OCI-LY1 (cell line): ENCODE results near the gene PVR.

Source experiments
- H2AFZ ChIP-seq: fragments of 200-600 bp; sonication (generic), shearing (Covaris generic); 2 replicates; pipeline ENCODE4 v1.6.0; 2014; ENCODE audit warnings: antibody characterized with exemption, mild to moderate bottlenecking, low read length
- H3F3A ChIP-seq: fragments of 200-600 bp; sonication (generic), shearing (Covaris generic); 2 replicates; pipeline ENCODE4 v1.6.0; 2014; ENCODE audit warnings: mild to moderate bottlenecking, antibody characterized with exemption, low read length, moderate library complexity; ENCODE audit not compliant: insufficient read depth
- H3K27ac ChIP-seq: fragments of 200-600 bp; sonication (generic); 2 replicates; pipeline ENCODE4 v1.5.1; 2014; ENCODE audit warnings: low read length, mixed run types, mild to moderate bottlenecking, low read depth; ENCODE audit not compliant: poor library complexity, severe bottlenecking
- H3K27me3 ChIP-seq: fragments of 200-600 bp; sonication (generic); 2 replicates; pipeline ENCODE4 v1.6.0; 2014; ENCODE audit warnings: antibody characterized with exemption, mild to moderate bottlenecking, low read length, moderate library complexity; ENCODE audit not compliant: insufficient read depth
- H3K36me3 ChIP-seq: fragments of 200-600 bp; sonication (generic); 2 replicates; pipeline ENCODE4 v1.6.1; 2014; ENCODE audit warnings: mild to moderate bottlenecking, antibody characterized with exemption, low read length, moderate library complexity, mixed read lengths; ENCODE audit not compliant: insufficient read depth
- H3K4me1 ChIP-seq: fragments of 200-600 bp; sonication (generic); 2 replicates; pipeline ENCODE4 v1.5.1; 2014; ENCODE audit warnings: mild to moderate bottlenecking, low read length, moderate library complexity; ENCODE audit not compliant: insufficient read depth, severe bottlenecking
- H3K4me2 ChIP-seq: fragments of 200-600 bp; sonication (generic), shearing (Covaris generic); 2 replicates; pipeline ENCODE4 v1.6.1; 2014; ENCODE audit warnings: low read length
- H3K4me3 ChIP-seq: fragments of 200-600 bp; sonication (generic); 2 replicates; pipeline ENCODE4 v1.5.1; 2014; ENCODE audit warnings: low read length, low read depth, mild to moderate bottlenecking, mixed read lengths; ENCODE audit not compliant: poor library complexity, severe bottlenecking
- H3K79me2 ChIP-seq: fragments of 200-600 bp; shearing (Covaris generic); 2 replicates; pipeline ENCODE4 v1.6.1; 2016; ENCODE audit warnings: mixed run types, low read length, mixed read lengths; ENCODE audit not compliant: insufficient read depth
- H3K9ac ChIP-seq: fragments of 200-600 bp; sonication (generic), shearing (Covaris generic); 2 replicates; pipeline ENCODE4 v1.6.1; 2014; ENCODE audit warnings: mild to moderate bottlenecking, low read length, mixed read lengths
- H3K9me2 ChIP-seq: fragments of 200-600 bp; sonication (generic), shearing (Covaris generic); 2 replicates; pipeline ENCODE4 v1.6.1; 2014; ENCODE audit warnings: low read depth, mild to moderate bottlenecking, low read length, mixed read lengths
- H3K9me3 ChIP-seq: fragments of 200-600 bp; shearing (Covaris generic); 2 replicates; pipeline ENCODE4 v1.6.1; 2014; ENCODE audit warnings: low read length, mixed read lengths
- H4K20me1 ChIP-seq: fragments of 200-600 bp; sonication (generic), shearing (Covaris generic); 2 replicates; pipeline ENCODE4 v1.6.0; 2016; ENCODE audit warnings: mild to moderate bottlenecking, low read length; ENCODE audit not compliant: insufficient read depth
- CTCF ChIP-seq: fragments of 200-600 bp; sonication (generic), shearing (Covaris generic); IDR thresholded peaks from 2 replicates; pipeline ENCODE4 v1.5.1; 2017; ENCODE audit warnings: mild to moderate bottlenecking, antibody characterized with exemption, low read length, moderate library complexity, mixed read lengths
- EZH2 ChIP-seq: fragments of 200-600 bp; sonication (generic), shearing (Covaris generic); IDR thresholded peaks from 2 replicates; pipeline ENCODE4 v1.8.0; 2017; ENCODE audit warnings: borderline replicate concordance, mixed run types, mild to moderate bottlenecking, antibody characterized with exemption, low read length, moderate library complexity, mixed read lengths

The PVR gene

DNA sequence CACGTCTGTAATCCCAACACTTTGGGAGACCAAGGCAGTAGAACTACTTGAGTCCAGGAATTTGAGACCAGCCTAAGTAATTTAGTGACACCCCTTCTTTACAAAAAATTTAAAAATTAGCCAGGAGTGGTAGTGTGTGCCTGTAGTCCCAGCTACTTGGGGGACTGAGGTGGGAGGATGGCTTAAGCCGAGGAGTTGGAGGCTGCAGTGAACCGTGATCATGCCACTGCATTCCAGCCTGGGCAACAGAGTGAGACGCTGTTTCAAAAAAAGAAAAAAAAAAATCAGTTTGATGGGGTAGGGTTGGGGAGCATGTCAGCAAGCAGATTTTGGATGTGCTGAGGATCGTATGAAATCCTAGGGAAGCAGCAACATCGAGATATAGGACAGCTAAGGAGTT, 31.8 kb downstream of the PVR start:
- no peaks in the 10 kb centered on the region for H3F3A ChIP-seq
- H3K36me3 ChIP-seq: no peaks in the 10 kb centered on the region
- H4K20me1 ChIP-seq: no peaks in the 10 kb centered on the region
- H3K4me1 ChIP-seq: no peaks in the 10 kb centered on the region
- no peak overlapping the region for H3K27ac ChIP-seq
- H3K79me2 ChIP-seq: no peaks in the 10 kb centered on the region
- no peak for TF ChIP-seq CTCF
- no peak for TF ChIP-seq EZH2
- H3K9ac ChIP-seq: no peak overlapping the region
- H3K9me2 ChIP-seq: no peaks in the 10 kb centered on the region
- H2AFZ ChIP-seq: no peak overlapping the region
- H3K4me2 ChIP-seq: no peak overlapping the region
- no peaks in the 10 kb centered on the region for H3K9me3 ChIP-seq
- no peak overlapping the region for H3K4me3 ChIP-seq
- no peaks in the 10 kb centered on the region for H3K27me3 ChIP-seq

GRCh38 chr19:44677019-44677811, 33.5 kb downstream of the PVR start:
- Histone ChIP-seq H3K9me3 (no peaks in the 10 kb centered on the region), H3K4me2 (peak overlapping the region; percentile 11; the same call in 1 of the 2 replicates), H3K4me1 (no peaks in the 10 kb centered on the region), H4K20me1 (no peaks in the 10 kb centered on the region), H3K9ac (no peak overlapping the region), H3K9me2 (no peaks in the 10 kb centered on the region), H3K27me3 (no peaks in the 10 kb centered on the region), H3K27ac (no peak overlapping the region), H3K79me2 (no peaks in the 10 kb centered on the region), H3F3A (no peaks in the 10 kb centered on the region), H3K36me3 (no peaks in the 10 kb centered on the region), H2AFZ (no peak overlapping the region), H3K4me3 (no peak overlapping the region)
- no peak for TF ChIP-seq EZH2
- no peak for TF ChIP-seq CTCF

DNA sequence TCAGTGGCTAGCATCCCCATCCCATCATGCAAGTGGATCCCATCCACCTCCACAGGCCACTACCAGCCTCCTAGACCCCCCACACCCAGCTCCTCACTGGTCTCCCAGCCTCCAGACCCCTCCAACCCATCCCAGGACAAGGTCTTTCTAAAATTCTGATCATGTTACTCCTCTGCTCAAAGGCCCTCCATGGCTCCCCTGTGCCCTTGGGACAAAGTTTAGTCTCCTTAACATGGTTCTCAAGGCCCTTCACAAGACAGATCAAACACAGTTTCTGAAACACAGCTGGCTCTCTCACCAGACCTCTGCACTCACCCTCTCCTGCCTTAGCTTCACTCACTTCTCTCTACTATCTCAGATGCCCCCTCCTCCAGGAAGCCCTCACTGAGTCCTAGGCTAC, 36.8 kb downstream of the PVR start:
- Histone ChIP-seq H3K27me3 (no peaks in the 10 kb centered on the region), H3K79me2 (no peaks in the 10 kb centered on the region), H3K9ac (no peak overlapping the region), H3K27ac (no peak overlapping the region), H3K4me3 (no peak overlapping the region), H3K4me1 (no peaks in the 10 kb centered on the region), H3K9me3 (no peaks in the 10 kb centered on the region), H2AFZ (no peak overlapping the region), H4K20me1 (no peaks in the 10 kb centered on the region), H3K9me2 (no peaks in the 10 kb centered on the region), H3F3A (no peaks in the 10 kb centered on the region), H3K4me2 (no peak overlapping the region), H3K36me3 (no peaks in the 10 kb centered on the region)
- TF ChIP-seq EZH2 (no peak), CTCF (no peak)
